ENCODE results near the gene PPP3CB.

- TF ChIP-seq POLR2A (IDR thresholded peaks at IDR 0.05; ENCODE audit: low read depth, low read length) (no peak), CTCF (IDR thresholded peaks at IDR 0.05; ENCODE audit: extremely low read depth in 1 of 2, insufficient read depth in 1 of 2, low read depth in 1 of 2, low read length in 2 of 2) (no peak), EZH2 (IDR thresholded peaks at IDR 0.05; ENCODE audit: borderline replicate concordance, low read depth, low read length, severe bottlenecking) (no peak), POLR2AphosphoS5 (IDR thresholded peaks at IDR 0.05; ENCODE audit: insufficient read depth, low read depth, low read length) (no peak), MYC (IDR thresholded peaks at IDR 0.05; ENCODE audit: low read depth, low read length) (no peak), GATA2 (IDR thresholded peaks at IDR 0.05; ENCODE audit: insufficient read depth, insufficient read length, low read depth, low read length) (no peak), FOS (IDR thresholded peaks at IDR 0.05; ENCODE audit: borderline replicate concordance, insufficient read depth, low read length) (no peak), JUN (IDR thresholded peaks at IDR 0.05; ENCODE audit: borderline replicate concordance, insufficient read depth, insufficient read length, low read depth) (no peak)
- TF ChIP-seq, protein P1, sequence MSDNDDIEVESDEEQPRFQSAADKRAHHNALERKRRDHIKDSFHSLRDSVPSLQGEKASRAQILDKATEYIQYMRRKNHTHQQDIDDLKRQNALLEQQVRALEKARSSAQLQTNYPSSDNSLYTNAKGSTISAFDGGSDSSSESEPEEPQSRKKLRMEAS (IDR thresholded peaks at IDR 0.05; ENCODE audit: insufficient read depth, insufficient read length) = no peak
Observed at GRCh38 chr10:73426318-73426717, 69.5 kb downstream of the PPP3CB start.

Measured in endothelial cell of umbilical vein (primary cell).